Measurements from ENCODE around the gene RSKR.

DNA sequence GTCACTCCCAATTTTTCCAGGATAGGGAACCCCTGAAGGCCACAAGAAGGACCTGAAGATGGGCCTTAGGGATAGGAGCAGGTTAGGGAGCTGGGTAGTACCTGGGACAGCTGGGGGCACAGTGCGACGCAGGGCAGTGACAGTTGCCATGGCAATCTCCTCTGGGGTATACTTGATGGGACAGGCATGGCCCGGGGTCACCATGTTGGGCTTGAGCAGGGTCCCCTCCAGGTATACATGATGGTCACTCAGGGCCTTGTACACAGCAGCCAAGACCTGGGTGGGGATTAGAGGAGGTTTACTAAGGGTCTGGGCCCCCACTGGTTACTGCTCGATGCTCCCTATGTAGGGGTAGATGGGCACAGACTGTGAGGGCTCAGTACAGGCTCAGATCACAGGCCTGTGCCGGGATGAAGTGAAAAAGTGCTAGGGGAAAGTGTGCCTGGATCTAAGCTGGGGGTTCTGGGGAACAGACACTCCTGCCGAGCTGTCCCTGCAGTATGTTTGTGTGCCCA lies 40.0 kb downstream of the RSKR start:
- no peak for TF ChIP-seq EP300 (IDR thresholded peaks at IDR 0.05)
- TF ChIP-seq POLR2A (IDR thresholded peaks at IDR 0.05), result no peak
- TF ChIP-seq, protein P1, sequence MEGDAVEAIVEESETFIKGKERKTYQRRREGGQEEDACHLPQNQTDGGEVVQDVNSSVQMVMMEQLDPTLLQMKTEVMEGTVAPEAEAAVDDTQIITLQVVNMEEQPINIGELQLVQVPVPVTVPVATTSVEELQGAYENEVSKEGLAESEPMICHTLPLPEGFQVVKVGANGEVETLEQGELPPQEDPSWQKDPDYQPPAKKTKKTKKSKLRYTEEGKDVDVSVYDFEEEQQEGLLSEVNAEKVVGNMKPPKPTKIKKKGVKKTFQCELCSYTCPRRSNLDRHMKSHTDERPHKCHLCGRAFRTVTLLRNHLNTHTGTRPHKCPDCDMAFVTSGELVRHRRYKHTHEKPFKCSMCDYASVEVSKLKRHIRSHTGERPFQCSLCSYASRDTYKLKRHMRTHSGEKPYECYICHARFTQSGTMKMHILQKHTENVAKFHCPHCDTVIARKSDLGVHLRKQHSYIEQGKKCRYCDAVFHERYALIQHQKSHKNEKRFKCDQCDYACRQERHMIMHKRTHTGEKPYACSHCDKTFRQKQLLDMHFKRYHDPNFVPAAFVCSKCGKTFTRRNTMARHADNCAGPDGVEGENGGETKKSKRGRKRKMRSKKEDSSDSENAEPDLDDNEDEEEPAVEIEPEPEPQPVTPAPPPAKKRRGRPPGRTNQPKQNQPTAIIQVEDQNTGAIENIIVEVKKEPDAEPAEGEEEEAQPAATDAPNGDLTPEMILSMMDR (IDR thresholded peaks at IDR 0.05), result no peak
- TF ChIP-seq POLR2AphosphoS5 (IDR thresholded peaks at IDR 0.05), result no peak
